Placental pericyte (primary cell): ENCODE data around the gene FAM9B. TPM values are rescaled to one million over a fixed set of nuclear protein-coding genes. Genes with fewer than 3 reads are reported as not detected.

Experiments used
- total RNA-seq: library from RNA; depleted of rRNA; stranded (reverse); fragments of >200 nt; gene quantifications from 2 replicates; pipeline ENCODE4 v1.2.3, GENCODE V29; 2012

The FAM9B gene
- not detected in 2 replicates for total RNA-seq

DNA sequence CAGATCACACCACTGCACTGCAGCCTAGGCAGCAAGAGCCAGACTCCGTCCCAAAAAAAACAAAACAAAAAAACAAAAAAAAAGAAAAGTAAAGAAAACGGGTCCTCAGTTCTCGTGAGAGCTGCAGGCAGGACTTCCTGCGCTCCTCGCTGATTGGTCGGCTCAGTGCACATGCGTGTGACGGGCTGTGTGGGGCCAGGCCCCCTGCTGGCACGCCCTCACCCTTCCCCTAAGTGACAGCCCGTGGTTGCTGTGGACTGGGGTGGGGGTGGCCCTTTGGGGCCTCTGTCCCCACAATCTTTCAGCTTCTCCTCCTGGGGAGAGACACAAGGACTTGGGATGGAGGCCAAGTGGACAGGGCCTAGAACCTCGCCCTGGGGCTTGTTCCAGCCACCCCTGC, at the start of gene FAM9B:
TSS of gene FAM9B (minus strand) at position 139 of the 400 bp plus-strand sequence. CDS start 1,141 bp downstream, outside the sequence.

Other genes with a start within 250 kb of the FAM9B start
- not detected in 2 replicates for gene FAM9A, start 232.7 kb downstream of the FAM9B start, total RNA-seq